HepG2 (cell line): ENCODE results near the gene SLC22A7. TPM values are rescaled to one million over a fixed set of nuclear protein-coding genes. Genes with fewer than 3 reads are reported as not detected.

ENCODE experiments used
- ARID5B ChIP-seq: IDR thresholded peaks from 2 replicates; pipeline ENCODE4 v1.4.0; 2020; ENCODE audit warnings: mild to moderate bottlenecking, missing genetic modification reagents
- BRD4 ChIP-seq: sonication (generic); formaldehyde crosslinking; IDR thresholded peaks from 2 replicates; pipeline ENCODE4 v1.4.0; 2020; ENCODE audit warnings: missing genetic modification reagents
- CHD4 ChIP-seq: fragments of 200-600 bp; sonication (generic); IDR thresholded peaks from 2 replicates; pipeline ENCODE4 v1.7.0; 2017; ENCODE audit warnings: mild to moderate bottlenecking, low read length, borderline replicate concordance
- GATAD1 ChIP-seq: IDR thresholded peaks from 2 replicates; pipeline ENCODE4 v1.6.1; 2016; ENCODE audit warnings: missing genetic modification reagents, missing compliant biosample characterization
- HNF4A ChIP-seq: sonication (generic); formaldehyde crosslinking; IDR thresholded peaks from 2 replicates; pipeline ENCODE4 v1.4.0; 2020; ENCODE audit warnings: missing genetic modification reagents
- NRL ChIP-seq: sonication (generic); formaldehyde crosslinking; IDR thresholded peaks from 2 replicates; pipeline ENCODE4 v1.5.0; 2020; ENCODE audit warnings: missing genetic modification reagents, mild to moderate bottlenecking, moderate library complexity, borderline replicate concordance
- PRPF4 ChIP-seq: fragments of 200-400 bp; formaldehyde crosslinking; IDR thresholded peaks from 2 replicates; pipeline ENCODE4 v1.6.1; 2016; ENCODE audit warnings: low read length, low read depth; ENCODE audit not compliant: poor library complexity, severe bottlenecking
- RARG ChIP-seq: sonication (generic); formaldehyde crosslinking; IDR thresholded peaks from 2 replicates; pipeline ENCODE4 v1.4.0; 2020; ENCODE audit warnings: low read depth, mild to moderate bottlenecking, missing genetic modification reagents
- REPIN1 ChIP-seq: sonication (generic); formaldehyde crosslinking; IDR thresholded peaks from 2 replicates; pipeline ENCODE4 v1.8.0; 2022; ENCODE audit warnings: missing genetic modification reagents, low read depth, mild to moderate bottlenecking, borderline replicate concordance
- SRF ChIP-seq: IDR thresholded peaks from 2 replicates; pipeline ENCODE4 v1.6.1; 2011; ENCODE audit warnings: mild to moderate bottlenecking, low read depth, low read length, moderate library complexity
- SRY ChIP-seq: sonication (generic); formaldehyde crosslinking; IDR thresholded peaks from 2 replicates; pipeline ENCODE4 v1.8.0; 2022; ENCODE audit warnings: mild to moderate bottlenecking, missing genetic modification reagents
- TAF15 ChIP-seq: fragments of 200-400 bp; formaldehyde crosslinking; IDR thresholded peaks from one replicate; pipeline ENCODE4 v1.6.1; 2018; ENCODE audit warnings: mild to moderate bottlenecking, low read depth, low read length; ENCODE audit not compliant: poor library complexity, severe bottlenecking
- U2AF2 ChIP-seq: fragments of 200-400 bp; formaldehyde crosslinking; IDR thresholded peaks from 2 replicates; pipeline ENCODE4 v1.6.1; 2017; ENCODE audit warnings: low read depth, mild to moderate bottlenecking, low read length
- ZFAT ChIP-seq: sonication (generic); formaldehyde crosslinking; conservative IDR thresholded peaks from 2 replicates; pipeline ENCODE4 v1.8.1; 2023; ENCODE audit warnings: missing genetic modification reagents, inconsistent platforms
- ZFP90 ChIP-seq: sonication (generic); formaldehyde crosslinking; IDR thresholded peaks from 2 replicates; pipeline ENCODE4 v1.8.0; 2022; ENCODE audit warnings: missing genetic modification reagents, mild to moderate bottlenecking, inconsistent platforms, borderline replicate concordance
- ZFX ChIP-seq: sonication (generic); formaldehyde crosslinking; IDR thresholded peaks from 2 replicates; pipeline ENCODE4 v1.4.0; 2020; ENCODE audit warnings: mild to moderate bottlenecking, low read depth, missing genetic modification reagents, moderate library complexity
- ZMAT5 ChIP-seq: sonication (generic); formaldehyde crosslinking; IDR thresholded peaks from 2 replicates; pipeline ENCODE4 v1.5.0; 2020; ENCODE audit warnings: mild to moderate bottlenecking, low read depth, missing genetic modification reagents, borderline replicate concordance
- polyA plus RNA-seq, 8 experiments: library from polyadenylated mRNA; depleted of rRNA in 3 of 8; stranded (reverse) in 7 of 8; unstranded in 1 of 8; fragments of >200 nt; fragmentation: Illumina TruSeq in 4 of 8; extraction: Trizol in 4 of 8; gene quantifications; 2 replicates each; pipeline versions ENCODE4 v1.2.1 to v1.2.3, GENCODE V29; 2011 to 2016; ENCODE audit warnings: low read depth in 4 of 8, missing spikeins in 1 of 8, mixed read lengths in 1 of 8; ENCODE audit not compliant: insufficient read depth in 1 of 8
- total RNA-seq, 5 experiments: library from RNA; depleted of rRNA; stranded (reverse); fragments of >200 nt; fragmentation: Illumina TruSeq; extraction: Trizol; gene quantifications; 2 replicates each; pipeline ENCODE4 v1.2.3, GENCODE V29; 2016; ENCODE audit warnings: low read depth in 1 of 5
- TF ChIP-seq, protein P1 (sequence below): sonication (generic); formaldehyde crosslinking; conservative IDR thresholded peaks from 2 replicates; pipeline ENCODE4 v1.8.0; 2022; ENCODE audit warnings: missing genetic modification reagents
- TF ChIP-seq, protein P2 (sequence below): sonication (generic); formaldehyde crosslinking; IDR thresholded peaks from 2 replicates; pipeline ENCODE4 v1.9.0; 2022; ENCODE audit warnings: low read depth, missing genetic modification reagents

SLC22A7 gene
- total and polyA plus RNA-seq, 2 of the 13 experiments (the other 11 are each of a cell fraction or from before 2014, with no cell fraction given) = 5.3 to 22.6 TPM

- TF ChIP-seq ARID5B (peak; percentile 52), HNF4A (CRISPR knock-in tag) (peak; percentile 86), REPIN1 (peak; percentile 20; the same call in 1 of the 2 replicates), BRD4 (peak; percentile 98), RARG (CRISPR knock-in tag) (no peak), ZFP90 (CRISPR knock-in tag) (no peak; the same call in 1 of the 2 replicates), GATAD1 (no peak), PRPF4 (no peak), ZFAT (CRISPR knock-in tag) (no peak), NRL (peak; percentile 17; the same call in 1 of the 2 replicates), SRY (CRISPR knock-in tag) (peak; percentile 87), CHD4 (no peak), SRF (no peak), ZMAT5 (CRISPR knock-in tag) (no peak), TAF15 (no peak), ZFX (CRISPR knock-in tag) (peak; percentile 66), U2AF2 (no peak)
- TF ChIP-seq, protein P1, sequence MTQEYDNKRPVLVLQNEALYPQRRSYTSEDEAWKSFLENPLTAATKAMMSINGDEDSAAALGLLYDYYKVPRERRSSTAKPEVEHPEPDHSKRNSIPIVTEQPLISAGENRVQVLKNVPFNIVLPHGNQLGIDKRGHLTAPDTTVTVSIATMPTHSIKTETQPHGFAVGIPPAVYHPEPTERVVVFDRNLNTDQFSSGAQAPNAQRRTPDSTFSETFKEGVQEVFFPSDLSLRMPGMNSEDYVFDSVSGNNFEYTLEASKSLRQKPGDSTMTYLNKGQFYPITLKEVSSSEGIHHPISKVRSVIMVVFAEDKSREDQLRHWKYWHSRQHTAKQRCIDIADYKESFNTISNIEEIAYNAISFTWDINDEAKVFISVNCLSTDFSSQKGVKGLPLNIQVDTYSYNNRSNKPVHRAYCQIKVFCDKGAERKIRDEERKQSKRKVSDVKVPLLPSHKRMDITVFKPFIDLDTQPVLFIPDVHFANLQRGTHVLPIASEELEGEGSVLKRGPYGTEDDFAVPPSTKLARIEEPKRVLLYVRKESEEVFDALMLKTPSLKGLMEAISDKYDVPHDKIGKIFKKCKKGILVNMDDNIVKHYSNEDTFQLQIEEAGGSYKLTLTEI (CRISPR knock-in tag) = no peak
- TF ChIP-seq, protein P2, sequence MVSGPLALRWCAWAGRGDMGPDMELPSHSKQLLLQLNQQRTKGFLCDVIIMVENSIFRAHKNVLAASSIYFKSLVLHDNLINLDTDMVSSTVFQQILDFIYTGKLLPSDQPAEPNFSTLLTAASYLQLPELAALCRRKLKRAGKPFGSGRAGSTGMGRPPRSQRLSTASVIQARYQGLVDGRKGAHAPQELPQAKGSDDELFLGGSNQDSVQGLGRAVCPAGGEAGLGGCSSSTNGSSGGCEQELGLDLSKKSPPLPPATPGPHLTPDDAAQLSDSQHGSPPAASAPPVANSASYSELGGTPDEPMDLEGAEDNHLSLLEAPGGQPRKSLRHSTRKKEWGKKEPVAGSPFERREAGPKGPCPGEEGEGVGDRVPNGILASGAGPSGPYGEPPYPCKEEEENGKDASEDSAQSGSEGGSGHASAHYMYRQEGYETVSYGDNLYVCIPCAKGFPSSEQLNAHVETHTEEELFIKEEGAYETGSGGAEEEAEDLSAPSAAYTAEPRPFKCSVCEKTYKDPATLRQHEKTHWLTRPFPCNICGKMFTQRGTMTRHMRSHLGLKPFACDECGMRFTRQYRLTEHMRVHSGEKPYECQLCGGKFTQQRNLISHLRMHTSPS (CRISPR knock-in tag) = peak; percentile 69
Measured at GRCh38 chr6:43274916-43275597, 23.0 kb upstream of the SLC22A7 start (continued).
